K562 (cell line): ENCODE data around the gene VWA8. TPM values are rescaled to one million over a fixed set of nuclear protein-coding genes. Genes with fewer than 3 reads are reported as not detected.

Experiments
- ATAC-seq: fragments of 200-7000 bp; cut with Tn5 transposase; 3 replicates; pipeline ENCODE4 v1.9.1; 2020; ENCODE audit warnings: moderate library complexity
- BruUV-seq: library from RNA; stranded (reverse); fragments of 400-500 nt; replicated peaks from 2 replicates; lab custom pipeline; 2021; lab: Mats Ljungman, UMichigan
- CTCF ChIA-PET: fragments of 300-600 bp; formaldehyde crosslinking; extraction: SDS; loops from one replicate; lab custom pipeline; 2021; ENCODE audit warnings: low intra/inter-chr PET ratio; lab: Yijun Ruan, JAX
- POLR2A ChIA-PET: fragments of 300-600, 350-650 bp; sonication (Branson Sonifier 250); formaldehyde crosslinking; extraction: SDS; loops from one replicate; lab custom pipeline; 2021; ENCODE audit warnings: antibody characterized with exemption, inconsistent platforms; lab: Yijun Ruan, JAX
- DNase-seq, 4 experiments: peaks; one replicate each; pipeline versions ENCODE4 v3.0.0 to v3.0.0-alpha.2; 2011 to 2018; ENCODE audit warnings: low spot score in 3 of 4, mixed read lengths in 3 of 4; ENCODE audit errors: extremely low read depth in 1 of 4
- FAIRE-seq: peaks from 2 replicates; lab custom pipeline; 2011; peaks lifted over from hg19 to GRCh38; lab: Jason Lieb, UNC
- H2AFZ ChIP-seq: 2 replicates; pipeline ENCODE4 v1.6.0; 2011; ENCODE audit warnings: low read depth, low read length, control low read depth, inconsistent platforms
- H3K27ac ChIP-seq: fragments of 200-600 bp; 3 replicates; pipeline ENCODE4 v1.8.0; 2011; ENCODE audit warnings: low read depth, mild to moderate bottlenecking, control low read depth, inconsistent platforms, low read length, moderate library complexity, mixed read lengths; ENCODE audit errors: extremely low read depth
- H3K27me3 ChIP-seq, 2 experiments: fragments of 300-600 bp in 1 of 2; 2 replicates in 1 of 2; 3 replicates in 1 of 2; pipeline versions ENCODE4 v1.6.0 to v1.8.0; 2011; ENCODE audit warnings: inconsistent platforms in 2 of 2, low read length in 2 of 2, mild to moderate bottlenecking in 1 of 2, mixed read lengths in 1 of 2, moderate library complexity in 1 of 2; ENCODE audit not compliant: control insufficient read depth in 2 of 2, insufficient read depth in 2 of 2
- H3K36me3 ChIP-seq: fragments of 300-600 bp; 3 replicates; pipeline ENCODE4 v1.8.0; 2011; ENCODE audit warnings: mild to moderate bottlenecking, low read length, inconsistent platforms; ENCODE audit not compliant: control insufficient read depth, insufficient read depth
- H3K4me1 ChIP-seq, 2 experiments: fragments of 200-600 bp in 1 of 2; replicated peaks in 1 of 2; 2 replicates in 1 of 2; 3 replicates in 1 of 2; pipeline versions ENCODE4 v1.5.1 to v1.8.0; 2011; ENCODE audit warnings: inconsistent platforms in 2 of 2, low read length in 2 of 2, mild to moderate bottlenecking in 1 of 2, mixed read lengths in 1 of 2, moderate library complexity in 1 of 2; ENCODE audit not compliant: control insufficient read depth in 2 of 2, insufficient read depth in 2 of 2
- H3K4me2 ChIP-seq: 2 replicates; pipeline ENCODE4 v1.6.1; 2011; ENCODE audit warnings: low read length, control low read depth, inconsistent platforms, mixed read lengths; ENCODE audit not compliant: insufficient read depth
- H3K4me3 ChIP-seq: fragments of 200-600 bp; sonication (generic), shearing (Covaris generic); 2 replicates; pipeline ENCODE4 v1.5.1; 2016; ENCODE audit warnings: control low read depth, inconsistent platforms
- H3K79me2 ChIP-seq: fragments of 200-600 bp; 3 replicates; pipeline ENCODE4 v1.8.0; 2011; ENCODE audit warnings: low read length, inconsistent platforms; ENCODE audit not compliant: control insufficient read depth, insufficient read depth
- H3K9ac ChIP-seq, 2 experiments: 2 replicates each; pipeline versions ENCODE4 v1.6.0 to v1.6.1; 2011; ENCODE audit warnings: low read depth in 2 of 2, low read length in 2 of 2, control low read depth in 1 of 2, inconsistent platforms in 1 of 2, mild to moderate bottlenecking in 1 of 2, mixed read lengths in 1 of 2; ENCODE audit not compliant: insufficient read depth in 1 of 2
- H3K9me1 ChIP-seq: one replicate; pipeline ENCODE4 v1.6.0; 2011; ENCODE audit warnings: inconsistent platforms, mild to moderate bottlenecking, low read length, moderate library complexity; ENCODE audit not compliant: control insufficient read depth, insufficient read depth
- H3K9me3 ChIP-seq: replicated peaks from 2 replicates; pipeline ENCODE4 v1.5.1; 2011; ENCODE audit warnings: low read depth, low read length, inconsistent platforms; ENCODE audit not compliant: control insufficient read depth, insufficient read depth
- H4K20me1 ChIP-seq: replicated peaks from 2 replicates; pipeline ENCODE4 v1.6.1; 2011; ENCODE audit warnings: low read length, inconsistent platforms, mixed read lengths; ENCODE audit not compliant: control insufficient read depth, insufficient read depth
- BDP1 ChIP-seq: IDR thresholded peaks from 3 replicates; pipeline ENCODE4 v1.6.1; 2011; ENCODE audit not compliant: insufficient read length, insufficient read depth
- EP300 ChIP-seq: IDR thresholded peaks from 2 replicates; pipeline ENCODE4 v1.6.1; 2012; ENCODE audit warnings: low read length, improper control_type of control experiment
- ETV1 ChIP-seq: fragments of 450-650 bp; conservative IDR thresholded peaks from 2 replicates; pipeline ENCODE4 v1.6.1; 2016; ENCODE audit warnings: missing genetic modification characterization, control low read depth, low read depth, missing compliant biosample characterization
- PHB ChIP-seq: fragments of 250-450 bp; sonication (Bioruptor Pico); IDR thresholded peaks from 2 replicates; pipeline ENCODE4 v1.5.0; 2021
- PYGO2 ChIP-seq: fragments of 450-650 bp; IDR thresholded peaks from 2 replicates; pipeline ENCODE4 v1.6.1; 2016; ENCODE audit warnings: mild to moderate bottlenecking, missing genetic modification characterization, moderate library complexity, missing compliant biosample characterization
- SMAD2 ChIP-seq: fragments of 150-350 bp; IDR thresholded peaks from 2 replicates; pipeline ENCODE4 v1.6.1; 2014; ENCODE audit warnings: low read depth, mild to moderate bottlenecking, low read length
- SRSF9 ChIP-seq: fragments of 200-400 bp; formaldehyde crosslinking; IDR thresholded peaks from 2 replicates; pipeline ENCODE4 v1.6.1; 2017; ENCODE audit warnings: low read depth, low read length, borderline replicate concordance
- ZNF134 ChIP-seq: fragments of 250-450 bp; sonication (Bioruptor Pico); conservative IDR thresholded peaks from 2 replicates; pipeline ENCODE4 v1.4.0; 2020
- ZNF239 ChIP-seq: fragments of 250-450 bp; sonication (Bioruptor Pico); IDR thresholded peaks from 2 replicates; pipeline ENCODE4 v1.4.0; 2020; ENCODE audit warnings: mild to moderate bottlenecking
- WGBS: fragments of 100-300 bp; shearing (Covaris generic); methylation state at CpG from one replicate; pipeline ENCODE4 v1.1.6; 2016; ENCODE audit warnings: low coverage, mixed read lengths; ENCODE audit not compliant: insufficient coverage; ENCODE audit errors: missing lambda C conversion rate; 5-methylcytosine and 5-hydroxymethylcytosine counted together
- in situ Hi-C: fragments of 300-500 bp; cut with MboI; formaldehyde crosslinking; loops from 4 replicates; pipeline ENCODE4 v1.15.0; 2018; ENCODE audit warnings: inconsistent platforms, mixed read lengths
- intact Hi-C: fragments of 100-400 bp; cut with micrococcal nuclease; formaldehyde crosslinking; loops from 2 replicates; pipeline ENCODE4 v1.14.2; 2022
- polyA plus RNA-seq, 8 experiments: library from polyadenylated mRNA; depleted of rRNA in 4 of 8; stranded (reverse) in 5 of 8; unstranded in 3 of 8; fragments of >200 nt; fragmentation: Nextera tagmentation in 2 of 8; fragmentation: Illumina TruSeq in 1 of 8; extraction: Ambion mirVana in 2 of 8; extraction: Trizol in 1 of 8; gene quantifications; 2 replicates each; pipeline versions ENCODE4 v1.2.1 to v1.2.3, GENCODE V29; 2011 to 2014; ENCODE audit warnings: inconsistent platforms in 1 of 8, missing spikeins in 1 of 8
- total RNA-seq, 7 experiments: library from RNA; depleted of rRNA in 6 of 7; stranded (reverse); fragments of >200 nt in 6 of 7; fragmentation: Illumina TruSeq in 2 of 7; extraction: Trizol in 2 of 7; gene quantifications; 2 replicates each; pipeline versions ENCODE4 v1.2.1 to v1.2.3, GENCODE V29; 2011 to 2021; ENCODE audit warnings: low replicate concordance in 1 of 7
- TF ChIP-seq, protein P1 (sequence below): sonication (generic); IDR thresholded peaks from 2 replicates; pipeline ENCODE4 v1.6.1; 2016
- TF ChIP-seq, protein P2 (sequence below): fragments of 450-650 bp; formaldehyde crosslinking; conservative IDR thresholded peaks from 2 replicates; pipeline ENCODE4 v1.4.0; 2022; ENCODE audit warnings: mild to moderate bottlenecking, missing genetic modification characterization

The VWA8 gene
- total and polyA plus RNA-seq, 9 of the 15 experiments (the other 6 are each of a cell fraction or from before 2014, with no cell fraction given) = 2.1 to 18.5 (median 13.3) TPM

DNA sequence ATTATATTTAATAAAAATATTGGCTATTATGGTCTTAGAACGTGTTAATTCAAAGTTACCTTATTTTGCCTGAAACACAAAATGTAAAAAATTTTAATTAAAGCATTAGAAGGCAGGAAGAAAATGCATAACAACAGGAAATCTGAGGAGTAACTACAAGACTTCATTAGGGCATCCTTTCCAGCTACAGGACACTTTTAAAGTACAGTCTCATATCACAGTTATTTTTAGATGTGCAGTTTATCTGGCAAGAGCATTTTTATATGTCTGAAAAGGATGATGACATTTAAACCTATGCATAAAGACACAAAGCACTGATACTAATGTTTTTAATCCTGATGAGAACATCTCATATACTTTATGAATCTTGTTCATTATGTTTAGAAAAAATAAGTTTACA is 247.5 kb downstream of the VWA8 start (continued):
- no peak for TF ChIP-seq SRSF9
- TF ChIP-seq, protein P1, sequence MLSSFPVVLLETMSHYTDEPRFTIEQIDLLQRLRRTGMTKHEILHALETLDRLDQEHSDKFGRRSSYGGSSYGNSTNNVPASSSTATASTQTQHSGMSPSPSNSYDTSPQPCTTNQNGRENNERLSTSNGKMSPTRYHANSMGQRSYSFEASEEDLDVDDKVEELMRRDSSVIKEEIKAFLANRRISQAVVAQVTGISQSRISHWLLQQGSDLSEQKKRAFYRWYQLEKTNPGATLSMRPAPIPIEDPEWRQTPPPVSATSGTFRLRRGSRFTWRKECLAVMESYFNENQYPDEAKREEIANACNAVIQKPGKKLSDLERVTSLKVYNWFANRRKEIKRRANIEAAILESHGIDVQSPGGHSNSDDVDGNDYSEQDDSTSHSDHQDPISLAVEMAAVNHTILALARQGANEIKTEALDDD = no peak
- no peak for TF ChIP-seq PHB (CRISPR knock-in tag)
- TF ChIP-seq EP300 = no peak
- no peak for TF ChIP-seq ZNF134 (CRISPR knock-in tag)

DNA sequence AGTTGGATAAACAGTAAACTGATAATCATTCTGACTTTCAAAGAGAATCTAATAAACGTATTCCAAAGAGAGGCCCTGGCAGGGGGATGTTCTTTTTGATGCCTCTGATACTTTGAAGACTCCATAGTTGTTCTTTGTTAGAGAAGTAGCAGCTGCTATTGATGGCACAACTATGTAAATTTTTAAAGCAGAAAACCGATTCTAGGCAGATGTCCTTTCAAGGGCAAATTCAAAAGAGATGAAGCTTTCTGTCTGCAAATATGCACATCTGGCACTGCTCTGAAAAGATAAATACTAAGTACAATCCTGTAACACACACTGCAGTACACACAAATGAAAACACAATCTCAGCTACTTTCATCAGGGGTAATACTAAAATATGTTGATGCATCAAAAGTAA is 250.1 kb downstream of the VWA8 start:
- intact Hi-C loops = no loop called here
- no peak overlapping the region for H3K27ac ChIP-seq

More for the DNA sequence above, 250.1 kb downstream of the VWA8 start:
- Histone ChIP-seq H3K79me2 (no peaks in the 10 kb centered on the region), H3K9me3 (no peaks in the 10 kb centered on the region), H3K4me2 (no peak overlapping the region), H3K36me3 (peaks cover 3% of the 10 kb centered on the region; the same call in 1 of the 3 replicates), H3K9ac (no peak overlapping the region), H3K27me3 (no peaks in the 10 kb centered on the region), H3K4me1 (no peaks in the 10 kb centered on the region), H2AFZ (no peak overlapping the region), H3K9me1 (no peaks in the 10 kb centered on the region), H3K4me3 (no peak overlapping the region), H4K20me1 (no peaks in the 10 kb centered on the region)
- ChIA-PET CTCF (no interaction called here), POLR2A (no interaction called here)
- BruUV-seq = no TSS peak
- in situ Hi-C loops = no loop called here
- ATAC-seq = no peak
- TF ChIP-seq, protein P2, sequence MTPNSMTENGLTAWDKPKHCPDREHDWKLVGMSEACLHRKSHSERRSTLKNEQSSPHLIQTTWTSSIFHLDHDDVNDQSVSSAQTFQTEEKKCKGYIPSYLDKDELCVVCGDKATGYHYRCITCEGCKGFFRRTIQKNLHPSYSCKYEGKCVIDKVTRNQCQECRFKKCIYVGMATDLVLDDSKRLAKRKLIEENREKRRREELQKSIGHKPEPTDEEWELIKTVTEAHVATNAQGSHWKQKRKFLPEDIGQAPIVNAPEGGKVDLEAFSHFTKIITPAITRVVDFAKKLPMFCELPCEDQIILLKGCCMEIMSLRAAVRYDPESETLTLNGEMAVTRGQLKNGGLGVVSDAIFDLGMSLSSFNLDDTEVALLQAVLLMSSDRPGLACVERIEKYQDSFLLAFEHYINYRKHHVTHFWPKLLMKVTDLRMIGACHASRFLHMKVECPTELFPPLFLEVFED (CRISPR knock-in tag) = no peak
- no peak for TF ChIP-seq ZNF239 (CRISPR knock-in tag)
- no peak for TF ChIP-seq ETV1 (tag)
- TF ChIP-seq PYGO2 (tag) = no peak
- no peak for TF ChIP-seq BDP1
- no peak for TF ChIP-seq SMAD2
- no peak for FAIRE-seq
- no peak for DNase-seq
- WGBS = 73% methylated on average over 2 of the region's 2 CpGs
